HL-60 (cell line): ENCODE measurements around the gene PHF21A.

ENCODE experiments used
- CTCF ChIP-seq: IDR thresholded peaks from one replicate; pipeline ENCODE4 v1.5.1; 2011; ENCODE audit warnings: low read length, control low read depth, inconsistent platforms; ENCODE audit not compliant: insufficient read depth
- POLR2AphosphoS5 ChIP-seq: IDR thresholded peaks from 2 replicates; pipeline ENCODE4 v1.6.1; 2012; ENCODE audit warnings: low read depth
- REST ChIP-seq: IDR thresholded peaks from 2 replicates; pipeline ENCODE4 v1.6.1; 2012; ENCODE audit warnings: low read depth; ENCODE audit not compliant: insufficient replicate concordance

DNA sequence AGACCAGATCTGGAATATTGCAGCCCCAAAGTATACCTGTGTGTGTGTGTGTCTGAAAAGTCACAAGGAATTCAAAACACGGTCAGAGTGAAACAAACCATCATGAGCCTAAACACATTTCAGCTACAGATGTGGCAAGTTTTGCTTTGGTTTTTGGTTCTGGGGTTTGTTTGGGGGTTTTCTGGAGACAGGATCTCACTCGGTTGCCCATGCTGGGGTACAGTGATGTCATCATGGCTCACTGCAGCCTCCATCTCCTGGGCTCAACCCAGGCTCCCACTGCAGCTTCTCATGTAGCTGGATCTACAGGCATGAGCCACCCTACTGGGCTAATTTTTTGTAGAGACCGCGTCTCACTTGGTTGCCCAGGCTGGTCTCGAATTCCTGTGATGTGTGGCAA lies 41.4 kb upstream of the PHF21A start:
- TF ChIP-seq CTCF (no peak), POLR2AphosphoS5 (no peak), REST (no peak)
